IMR-90 (cell line): Measurements from ENCODE around the gene ACTMAP. TPM values are rescaled to one million over a fixed set of nuclear protein-coding genes. Genes with fewer than 3 reads are reported as not detected.

Experiments
- ATAC-seq: fragments of 200-7000 bp; cut with Tn5 transposase; 2 replicates; pipeline ENCODE4 v1.9.1; 2020; ENCODE audit warnings: low read depth, mild to moderate bottlenecking, moderate library complexity
- BruUV-seq: library from RNA; stranded (reverse); fragments of 400-500 nt; replicated peaks from 2 replicates; lab custom pipeline; 2021; lab: Mats Ljungman, UMichigan
- CTCF ChIA-PET: fragments of 300-600 bp; formaldehyde crosslinking; extraction: SDS; loops from one replicate; lab custom pipeline; 2021; ENCODE audit warnings: antibody characterized with exemption; lab: Yijun Ruan, JAX
- POLR2A ChIA-PET: fragments of 300-600 bp; sonication (Branson Sonifier 250); formaldehyde crosslinking; loops from one replicate; lab custom pipeline; 2022; ENCODE audit warnings: antibody characterized with exemption; ENCODE audit not compliant: unreplicated experiment; lab: Charles Lee
- DNase-seq: peaks from one replicate; pipeline ENCODE4 v3.0.0; 2013
- H2AFZ ChIP-seq: replicated peaks from 2 replicates; pipeline ENCODE3; 2013; ENCODE audit warnings: low read length, mild to moderate bottlenecking; ENCODE audit not compliant: poor library complexity
- H2AK5ac ChIP-seq: 2 replicates; pipeline ENCODE4 v1.6.1; 2013; ENCODE audit warnings: low read depth, low read length, inconsistent platforms
- H2AK9ac ChIP-seq: replicated peaks from 2 replicates; pipeline ENCODE3; 2013; ENCODE audit warnings: mild to moderate bottlenecking, low read depth, low read length, moderate library complexity; ENCODE audit not compliant: poor library complexity
- H2BK120ac ChIP-seq: 2 replicates; pipeline ENCODE4 v1.6.1; 2013; ENCODE audit warnings: low read depth, low read length, inconsistent platforms
- H2BK15ac ChIP-seq: 3 replicates; pipeline ENCODE4 v1.6.1; 2013; ENCODE audit warnings: low read depth, low read length, inconsistent platforms
- H2BK20ac ChIP-seq: 2 replicates; pipeline ENCODE4 v1.6.1; 2013; ENCODE audit warnings: low read depth, mild to moderate bottlenecking, inconsistent platforms, low read length, moderate library complexity
- H2BK5ac ChIP-seq: 2 replicates; pipeline ENCODE4 v1.6.1; 2013; ENCODE audit warnings: mild to moderate bottlenecking, low read depth, low read length, inconsistent platforms; ENCODE audit not compliant: poor library complexity, severe bottlenecking
- H3K14ac ChIP-seq: replicated peaks from 2 replicates; pipeline ENCODE4 v1.6.1; 2013; ENCODE audit warnings: low read depth, low read length, inconsistent platforms
- H3K18ac ChIP-seq: 2 replicates; pipeline ENCODE4 v1.6.1; 2013; ENCODE audit warnings: low read depth, low read length, control low read depth
- H3K23ac ChIP-seq: 2 replicates; pipeline ENCODE4 v1.6.1; 2013; ENCODE audit warnings: low read depth, low read length, inconsistent platforms
- H3K27ac ChIP-seq: 2 replicates; pipeline ENCODE4 v1.5.1; 2013; ENCODE audit warnings: mild to moderate bottlenecking, control low read depth, low read length; ENCODE audit not compliant: insufficient read depth
- H3K27me3 ChIP-seq: 2 replicates; pipeline ENCODE4 v1.6.1; 2013; ENCODE audit warnings: low read length; ENCODE audit not compliant: control insufficient read depth, insufficient read depth
- H3K36me3 ChIP-seq: 2 replicates; pipeline ENCODE4 v1.6.1; 2013; ENCODE audit warnings: low read length, mixed read lengths; ENCODE audit not compliant: control insufficient read depth, insufficient read depth
- H3K4ac ChIP-seq: 2 replicates; pipeline ENCODE4 v1.6.1; 2013; ENCODE audit warnings: low read depth, low read length, inconsistent platforms
- H3K4me1 ChIP-seq: 2 replicates; pipeline ENCODE4 v1.6.1; 2013; ENCODE audit warnings: low read length, mixed read lengths; ENCODE audit not compliant: control insufficient read depth, insufficient read depth
- H3K4me2 ChIP-seq: 2 replicates; pipeline ENCODE4 v1.6.1; 2013; ENCODE audit warnings: low read depth, mild to moderate bottlenecking, control low read depth, low read length, moderate library complexity
- H3K4me3 ChIP-seq: 2 replicates; pipeline ENCODE4 v1.5.1; 2013; ENCODE audit warnings: low read depth, mild to moderate bottlenecking, control low read depth, low read length, moderate library complexity; ENCODE audit not compliant: insufficient read depth
- H3K56ac ChIP-seq: 2 replicates; pipeline ENCODE4 v1.6.1; 2013; ENCODE audit warnings: low read length, inconsistent platforms; ENCODE audit not compliant: insufficient read depth; ENCODE audit errors: extremely low read depth
- H3K79me1 ChIP-seq, 2 experiments: 2 replicates each; pipeline ENCODE4 v1.6.1; 2013; ENCODE audit warnings: low read length in 2 of 2, inconsistent platforms in 1 of 2, low read depth in 1 of 2
- H3K9ac ChIP-seq: 2 replicates; pipeline ENCODE4 v1.6.1; 2013; ENCODE audit warnings: low read depth, low read length, control low read depth
- H3K9me1 ChIP-seq: 2 replicates; pipeline ENCODE4 v1.6.1; 2013; ENCODE audit warnings: low read length, inconsistent platforms; ENCODE audit not compliant: insufficient read depth
- H3K9me3 ChIP-seq: 2 replicates; pipeline ENCODE4 v1.6.1; 2013; ENCODE audit warnings: low read length; ENCODE audit not compliant: control insufficient read depth, insufficient read depth
- H4K20me1 ChIP-seq: 2 replicates; pipeline ENCODE4 v1.6.1; 2013; ENCODE audit warnings: low read length, inconsistent platforms; ENCODE audit not compliant: insufficient read depth
- H4K5ac ChIP-seq: 2 replicates; pipeline ENCODE4 v1.6.1; 2013; ENCODE audit warnings: mild to moderate bottlenecking, low read depth, low read length, control low read depth
- H4K8ac ChIP-seq, 2 experiments: 2 replicates each; pipeline ENCODE4 v1.6.1; 2013; ENCODE audit warnings: low read depth in 2 of 2, low read length in 2 of 2, control low read depth in 1 of 2, inconsistent platforms in 1 of 2
- H4K91ac ChIP-seq: 2 replicates; pipeline ENCODE4 v1.6.1; 2013; ENCODE audit warnings: low read depth, low read length, inconsistent platforms; ENCODE audit not compliant: insufficient read depth
- CEBPB ChIP-seq: IDR thresholded peaks from 2 replicates; pipeline ENCODE4 v1.6.1; 2012; ENCODE audit warnings: low read depth, low read length, improper control_type of control experiment
- NFE2L2 ChIP-seq: fragments of 150-350 bp; IDR thresholded peaks from 2 replicates; pipeline ENCODE4 v1.6.1; 2016; ENCODE audit warnings: low read depth, mild to moderate bottlenecking, low read length
- WGBS, 2 experiments: methylation state at CpG; one replicate each; pipeline versions ENCODE4 v1.1.5 to v1.1.7; 2013; ENCODE audit warnings: missing lambda C conversion rate in 2 of 2; ENCODE audit not compliant: insufficient read length in 1 of 2; ENCODE audit errors: extremely low coverage in 2 of 2; 5-methylcytosine and 5-hydroxymethylcytosine counted together
- dilution Hi-C: fragments of 300-500 bp; cut with HindIII; formaldehyde crosslinking; loops from one replicate; pipeline ENCODE4 v1.14.3; 2018; ENCODE audit warnings: low sequenced_read_pairs; ENCODE audit not compliant: unreplicated experiment
- in situ Hi-C: fragments of 300-500 bp; cut with MboI; formaldehyde crosslinking; loops from 3 replicates; pipeline ENCODE4 v1.14.3; 2019; ENCODE audit warnings: low sequenced_read_pairs, inconsistent platforms, mixed read lengths
- intact Hi-C: fragments of 100-400 bp; cut with micrococcal nuclease; formaldehyde crosslinking; loops from 2 replicates; pipeline ENCODE4 v1.10.0; 2022
- polyA plus RNA-seq, 3 experiments: library from polyadenylated mRNA; depleted of rRNA; stranded (reverse); fragments of >200 nt; gene quantifications; 2 replicates each; pipeline ENCODE4 v1.2.3, GENCODE V29; 2012; ENCODE audit warnings: low replicate concordance in 1 of 3
- total RNA-seq: library from RNA; depleted of rRNA; stranded (reverse); fragments of >200 nt; gene quantifications from 2 replicates; pipeline ENCODE4 v1.2.3, GENCODE V29; 2012

The ACTMAP gene
- total and polyA plus RNA-seq, 2 of the 4 experiments (the other 2 are of a cell fraction), result 0.54 to 5.4 TPM

GRCh38 chr19:40754611-40755247, 4.5 kb upstream of the ACTMAP start:
- DNase-seq, result peak; percentile 19
- Histone ChIP-seq H2BK120ac (no peak overlapping the region), H3K27me3 (no peaks in the 10 kb centered on the region), H2AK5ac (no peak overlapping the region), H3K23ac (no peak overlapping the region), H3K27ac (peak overlapping the region; percentile 40), H4K91ac (no peak overlapping the region), H3K79me1 (peaks cover 25 to 53% of the 10 kb centered on the region in 2 experiments), H2BK15ac (no peak overlapping the region), H3K14ac (no peak overlapping the region), H2BK20ac (no peak overlapping the region), H3K56ac (no peak overlapping the region), H3K4me1 (peaks cover 4% of the 10 kb centered on the region), H4K8ac (no peak overlapping the region), H3K4me2 (peak overlapping the region; percentile 18; the same call in 1 of the 2 replicates), H3K9me3 (no peaks in the 10 kb centered on the region), H3K18ac (no peak overlapping the region), H2BK5ac (no peak overlapping the region), H4K5ac (no peak overlapping the region), H2AK9ac (no peak overlapping the region), H3K9ac (0 out of 2 replicates have a peak overlapping the region, but pooled peaks have one; percentile 10), H3K9me1 (peaks cover 13% of the 10 kb centered on the region; the same call in 1 of the 2 replicates), H2AFZ (no peak overlapping the region), H4K20me1 (peaks cover 35% of the 10 kb centered on the region), H3K4ac (no peak overlapping the region), H3K36me3 (peaks cover 38% of the 10 kb centered on the region), H3K4me3 (no peak overlapping the region)
- ChIA-PET CTCF (no interaction called here), POLR2A (interaction anchor here (0.6 kb wide), 2 partner anchors 45 to 51 kb away, joined by 4 to 6 read pairs; partner anchors contain the start of gene EGLN2)
- no CpG with 5 or more reads among the region's 9 CpGs for WGBS, 2 experiments
- no peak for TF ChIP-seq NFE2L2
- peak; percentile 56 for TF ChIP-seq CEBPB
- intact Hi-C loops, result loop anchor here (5.0 kb wide), 1 partner anchor 43 kb away; the partner anchor contains the start of gene EGLN2
- dilution Hi-C loops, result no loop called here
- no peak for ATAC-seq
- in situ Hi-C loops, result no loop called here
- no TSS peak for BruUV-seq
